ENCODE measurements around the gene MAP1LC3B.

The MAP1LC3B gene

GRCh38 chr16:87435372-87436224 is 43.5 kb downstream of the MAP1LC3B start:
- DNase-seq, result no peak

DNA sequence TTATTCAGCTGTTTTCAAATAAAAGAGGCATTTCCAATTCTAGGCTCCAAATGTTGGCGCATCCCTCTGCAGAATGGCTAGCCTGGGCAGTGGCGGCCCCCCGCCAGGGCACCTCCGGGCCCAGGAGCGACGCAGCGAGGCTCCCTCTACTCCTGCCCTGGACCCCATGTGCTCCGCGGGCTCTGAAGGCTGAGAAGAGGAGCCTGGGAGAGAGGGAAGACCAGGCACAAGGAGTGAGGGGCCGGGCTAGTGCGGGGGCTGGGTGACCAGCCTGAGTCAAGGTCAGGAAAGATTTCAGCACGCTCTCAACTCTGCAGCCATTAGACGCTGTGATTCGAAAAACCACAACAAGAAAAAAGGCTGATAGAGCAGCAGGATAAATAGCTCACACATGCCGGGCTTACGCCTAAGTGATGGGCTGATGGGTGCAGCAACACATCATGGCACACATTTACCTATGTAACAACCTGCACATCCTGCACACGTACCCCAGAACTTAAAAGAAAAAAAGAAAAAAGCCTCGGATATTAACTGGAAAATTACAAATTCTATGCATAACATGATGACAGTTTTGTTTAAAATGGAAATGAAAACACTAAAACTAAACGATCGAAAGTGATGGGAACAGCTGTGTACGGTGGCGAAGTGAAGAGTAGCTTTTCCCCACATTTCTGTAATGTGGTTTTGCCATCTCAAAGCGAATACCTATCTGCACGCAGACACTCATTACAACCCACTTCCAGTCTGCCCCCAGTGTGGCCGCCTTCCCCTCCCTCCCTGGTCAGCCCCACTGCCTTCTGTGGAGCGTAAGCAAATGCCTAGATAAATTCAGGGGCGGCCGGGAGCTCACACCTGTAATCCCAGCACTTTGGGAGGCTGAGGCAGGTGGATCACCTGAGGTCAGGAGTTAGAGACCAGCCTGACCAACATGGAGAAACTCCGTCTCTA is 44.4 kb downstream of the MAP1LC3B start:
- no peak for DNase-seq

DNA sequence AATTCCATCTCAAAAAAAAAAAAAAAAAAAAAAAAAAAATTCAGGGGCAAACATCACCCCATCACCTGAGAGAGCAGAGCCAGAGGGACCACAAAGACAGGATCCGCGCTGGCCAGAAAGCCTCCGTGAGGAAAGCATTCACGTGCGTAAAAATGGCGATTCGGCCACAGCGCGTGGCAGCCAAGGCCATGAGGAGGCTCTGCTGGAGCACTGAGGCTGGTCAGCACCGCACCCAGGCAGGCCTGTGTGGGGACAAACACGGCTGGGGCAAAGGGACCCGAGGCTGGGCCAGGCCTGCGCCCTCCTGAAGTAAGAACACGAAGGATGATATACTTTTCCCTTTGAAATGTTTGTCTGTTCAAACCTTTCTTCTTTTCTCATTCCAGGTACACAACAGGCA is 45.2 kb downstream of the MAP1LC3B start:
- DNase-seq, result no peak

GRCh38 chr16:87437911-87438610 is 45.9 kb downstream of the MAP1LC3B start:
- no peak for DNase-seq

- DNase-seq, result no peak
Measured at GRCh38 chr16:87438611-87438985, 46.5 kb downstream of the MAP1LC3B start.

GRCh38 chr16:87439926-87440325 is 47.8 kb downstream of the MAP1LC3B start:
- DNase-seq, result no peak

DNA sequence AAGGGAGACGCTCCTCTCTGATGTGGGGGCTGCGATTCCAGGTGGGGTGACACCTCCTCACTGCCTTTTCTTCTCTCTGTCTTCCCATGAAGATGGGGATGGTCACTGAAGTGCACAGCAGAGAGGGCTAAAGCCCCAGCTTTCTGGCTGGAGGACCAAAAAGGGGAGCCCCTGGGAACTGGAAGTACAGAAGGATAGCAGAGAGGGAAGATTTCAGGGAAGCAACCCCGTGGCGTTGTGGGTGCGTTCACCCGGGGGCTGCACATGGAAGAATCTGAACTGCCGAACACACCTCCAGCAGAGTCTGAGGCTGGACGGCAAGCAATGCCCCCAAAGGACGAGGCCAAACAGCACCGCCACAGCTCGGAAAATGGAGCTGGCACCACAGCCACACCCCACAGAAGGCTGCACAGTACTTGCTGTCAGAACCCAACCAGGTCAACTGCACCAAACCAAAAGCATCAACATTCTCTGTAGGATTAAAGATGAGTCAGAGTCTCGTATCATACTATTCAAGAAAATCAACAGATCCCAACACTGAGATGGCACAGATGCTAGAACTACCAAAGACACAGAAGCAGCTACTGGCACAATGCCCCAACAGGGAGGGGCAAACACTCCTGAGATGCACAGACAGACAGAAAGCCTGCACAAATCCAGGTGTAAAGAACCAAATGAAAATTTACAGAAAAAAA is 49.9 kb downstream of the MAP1LC3B start:
- no peak for DNase-seq

GRCh38 chr16:87442581-87442966 is 50.4 kb downstream of the MAP1LC3B start:
- no peak for DNase-seq

DNA sequence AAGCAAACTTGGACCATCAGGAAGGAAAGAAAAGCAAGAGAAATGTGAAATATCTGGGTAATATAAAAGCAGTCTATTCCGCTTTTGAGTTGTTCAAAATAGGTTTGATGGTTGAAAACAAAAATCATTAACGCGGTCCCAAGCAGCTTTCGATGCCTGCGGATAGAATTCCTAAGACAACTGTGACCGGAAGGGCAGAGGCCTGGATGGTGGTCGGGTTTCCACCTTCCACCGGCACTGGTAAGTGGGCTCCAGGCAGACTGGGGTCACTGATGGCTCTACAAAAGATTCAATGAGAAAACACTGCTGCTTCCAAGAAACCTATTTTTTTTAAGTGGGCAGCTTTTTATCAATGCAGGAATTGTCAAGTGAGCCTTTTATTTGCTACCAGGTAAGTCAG is 50.9 kb downstream of the MAP1LC3B start:
- no peak for DNase-seq

DNA sequence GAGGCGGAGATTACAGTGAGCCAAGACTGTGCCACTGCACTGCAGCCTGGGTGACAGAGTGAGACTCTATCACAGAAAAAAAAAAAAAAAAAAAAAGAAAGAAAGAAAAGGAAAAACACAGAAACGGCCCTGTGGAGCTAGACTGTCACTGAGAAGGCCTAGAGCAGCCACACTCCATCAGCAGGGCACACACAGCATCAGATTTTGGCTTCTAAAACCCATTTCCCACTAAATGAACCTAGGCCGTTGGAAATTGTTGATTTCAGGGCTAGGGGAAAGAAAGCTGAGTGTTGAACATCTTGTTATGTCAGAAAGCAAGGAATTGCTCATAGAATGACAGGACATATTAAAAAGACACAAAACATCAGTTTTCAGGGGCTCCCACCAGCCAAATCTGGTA is 51.8 kb downstream of the MAP1LC3B start:
- DNase-seq, result no peak

DNA sequence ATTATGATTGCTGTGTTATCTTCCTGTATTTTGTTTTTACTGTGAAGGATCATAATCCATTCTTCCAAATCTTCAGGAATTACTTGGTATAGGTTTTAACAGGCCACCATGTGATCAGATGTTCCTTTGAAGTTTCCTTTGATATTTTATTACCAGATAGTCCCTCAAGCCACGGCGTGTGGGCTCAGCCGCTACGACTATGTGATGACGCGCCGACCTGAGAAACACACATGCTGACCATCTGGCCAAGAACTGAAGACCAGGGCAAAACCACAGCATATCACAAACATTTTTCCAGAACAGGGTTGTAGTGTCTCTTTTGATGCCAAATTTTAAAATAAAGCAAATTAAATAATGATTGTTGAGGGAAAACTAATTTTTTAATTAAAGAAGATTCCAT is 53.4 kb downstream of the MAP1LC3B start:
- DNase-seq, result no peak

- no peak for DNase-seq
Measured at GRCh38 chr16:87446479-87446878, 54.3 kb downstream of the MAP1LC3B start.

DNA sequence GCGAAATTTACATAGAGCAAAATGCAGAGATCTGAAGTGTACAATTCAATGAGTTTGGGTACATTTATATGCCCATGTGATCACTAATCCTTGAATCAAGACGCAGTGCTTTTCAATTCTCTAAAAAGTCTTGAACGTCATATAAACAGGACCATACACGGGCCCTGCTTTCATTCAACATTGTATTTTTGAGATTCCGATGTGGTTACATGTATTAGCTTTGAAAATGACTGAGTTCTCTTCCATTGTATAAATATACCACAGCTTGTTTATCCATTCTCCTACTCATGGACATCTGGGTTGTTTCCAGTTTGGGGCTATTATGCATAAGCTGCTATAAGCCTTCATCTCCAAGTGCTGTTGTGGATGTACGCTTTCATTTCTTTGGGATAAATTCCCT is 55.2 kb downstream of the MAP1LC3B start:
- no peak for DNase-seq

DNA sequence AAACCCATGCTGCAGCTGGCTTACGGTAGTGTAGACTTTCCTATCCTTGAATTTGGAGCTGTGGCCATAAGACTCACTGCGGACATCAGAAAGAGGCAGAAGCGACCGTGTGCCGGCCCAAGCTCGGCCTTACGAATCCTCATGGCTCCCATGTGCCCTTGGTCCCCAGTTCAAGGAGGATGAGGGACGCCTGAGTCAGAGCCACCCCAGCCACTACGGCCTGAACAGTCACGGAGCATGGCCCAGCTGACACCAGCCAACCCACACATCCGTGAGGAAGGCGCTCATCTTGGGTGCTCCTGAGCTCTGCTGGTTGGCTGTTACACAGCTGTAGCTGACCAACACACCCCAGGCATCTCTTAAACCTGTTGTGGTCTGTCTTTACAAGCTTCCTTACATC is 56.7 kb downstream of the MAP1LC3B start:
- no peak for DNase-seq

DNA sequence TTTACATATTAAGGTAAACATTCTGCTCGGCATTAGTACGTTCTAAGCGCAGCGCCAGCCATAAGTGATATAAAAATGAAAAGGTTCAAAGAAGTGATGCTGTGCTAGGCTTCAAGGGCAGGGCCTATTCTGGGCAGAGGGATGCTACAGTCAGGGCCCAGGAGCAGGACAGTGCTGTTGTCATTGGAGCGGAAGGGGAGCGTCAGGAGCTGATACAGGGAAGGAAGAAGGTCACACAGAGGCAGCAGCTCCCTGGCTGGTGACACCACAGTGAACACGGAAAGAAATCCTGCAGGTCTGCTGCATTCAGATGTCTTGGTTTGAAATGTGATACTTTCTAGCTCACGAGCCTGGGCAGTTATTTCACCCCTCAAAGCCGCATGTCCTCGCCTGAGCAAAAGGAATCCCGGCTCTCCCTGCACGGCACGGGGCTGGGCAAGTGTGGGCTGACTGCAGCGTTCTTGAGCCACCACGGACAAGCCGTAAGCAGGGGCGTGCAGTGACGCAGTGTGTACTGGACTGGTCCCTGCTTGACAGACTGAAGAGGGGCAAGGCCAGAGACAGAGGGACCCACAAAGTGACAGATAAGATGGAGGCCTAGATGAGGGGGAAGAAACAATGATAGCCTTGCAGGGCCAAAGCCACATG is 59.6 kb downstream of the MAP1LC3B start:
- no peak for DNase-seq

DNA sequence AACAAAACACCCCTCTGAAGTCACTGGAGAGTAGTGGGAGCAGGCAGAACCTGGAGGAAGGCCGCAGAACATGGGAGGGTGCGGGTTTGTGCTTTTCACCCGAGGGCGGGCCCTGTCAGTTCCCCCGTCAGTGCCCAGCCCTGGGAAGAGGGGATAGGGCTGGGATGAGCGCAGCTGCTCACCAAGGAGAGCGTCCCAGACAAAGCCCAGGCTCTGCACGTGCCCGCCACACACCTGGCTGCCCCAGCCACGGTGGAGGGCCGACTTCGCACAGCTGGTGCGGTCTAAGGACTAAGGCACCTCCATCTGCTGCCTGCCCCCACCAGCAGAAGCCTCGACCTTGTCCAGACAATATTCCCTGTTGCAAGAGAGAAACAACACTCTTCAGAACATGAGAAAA is 61.2 kb downstream of the MAP1LC3B start:
- DNase-seq, result no peak
